IPS-20b (cell line): ENCODE data around the gene ARID3B.
"Not testable (repeated sequence)": the region's sequence is repeated elsewhere in the genome, so short reads cannot be mapped to it uniquely, and the experiment has no call there.

Experiments
- H3K27ac ChIP-seq: one replicate; pipeline ENCODE4 v1.5.1; 2013; ENCODE audit warnings: low read length
- H3K27me3 ChIP-seq: 2 replicates; pipeline ENCODE4 v1.6.1; 2013; ENCODE audit warnings: mild to moderate bottlenecking, low read length, inconsistent platforms; ENCODE audit not compliant: insufficient read depth
- H3K36me3 ChIP-seq: 2 replicates; pipeline ENCODE4 v1.6.1; 2013; ENCODE audit warnings: low read depth, mild to moderate bottlenecking, inconsistent platforms, low read length, moderate library complexity; ENCODE audit not compliant: insufficient read depth
- H3K4me1 ChIP-seq: 2 replicates; pipeline ENCODE4 v1.6.1; 2013; ENCODE audit warnings: mild to moderate bottlenecking, control low read depth, inconsistent platforms, low read length, moderate library complexity; ENCODE audit not compliant: insufficient read depth
- H3K4me3 ChIP-seq: 2 replicates; pipeline ENCODE4 v1.5.1; 2013; ENCODE audit warnings: mild to moderate bottlenecking, low read length, inconsistent platforms
- H3K9ac ChIP-seq: 2 replicates; pipeline ENCODE4 v1.6.1; 2013; ENCODE audit warnings: low read depth, mild to moderate bottlenecking, inconsistent platforms, low read length, moderate library complexity
- H3K9me3 ChIP-seq: 2 replicates; pipeline ENCODE4 v1.6.1; 2013; ENCODE audit warnings: mild to moderate bottlenecking, low read depth, low read length, inconsistent platforms; ENCODE audit not compliant: insufficient read depth

Gene ARID3B

GRCh38 chr15:74579001-74579400, 38.0 kb downstream of the ARID3B start:
- no peak overlapping the region for H3K27ac ChIP-seq
- H3K4me1 ChIP-seq, result no peaks in the 10 kb centered on the region
- H3K9ac ChIP-seq, result no peak overlapping the region
- no peak overlapping the region for H3K4me3 ChIP-seq
- H3K9me3 ChIP-seq, result no peaks in the 10 kb centered on the region
- H3K36me3 ChIP-seq, result peaks cover 90% of the 10 kb centered on the region
- no peaks in the 10 kb centered on the region for H3K27me3 ChIP-seq

DNA sequence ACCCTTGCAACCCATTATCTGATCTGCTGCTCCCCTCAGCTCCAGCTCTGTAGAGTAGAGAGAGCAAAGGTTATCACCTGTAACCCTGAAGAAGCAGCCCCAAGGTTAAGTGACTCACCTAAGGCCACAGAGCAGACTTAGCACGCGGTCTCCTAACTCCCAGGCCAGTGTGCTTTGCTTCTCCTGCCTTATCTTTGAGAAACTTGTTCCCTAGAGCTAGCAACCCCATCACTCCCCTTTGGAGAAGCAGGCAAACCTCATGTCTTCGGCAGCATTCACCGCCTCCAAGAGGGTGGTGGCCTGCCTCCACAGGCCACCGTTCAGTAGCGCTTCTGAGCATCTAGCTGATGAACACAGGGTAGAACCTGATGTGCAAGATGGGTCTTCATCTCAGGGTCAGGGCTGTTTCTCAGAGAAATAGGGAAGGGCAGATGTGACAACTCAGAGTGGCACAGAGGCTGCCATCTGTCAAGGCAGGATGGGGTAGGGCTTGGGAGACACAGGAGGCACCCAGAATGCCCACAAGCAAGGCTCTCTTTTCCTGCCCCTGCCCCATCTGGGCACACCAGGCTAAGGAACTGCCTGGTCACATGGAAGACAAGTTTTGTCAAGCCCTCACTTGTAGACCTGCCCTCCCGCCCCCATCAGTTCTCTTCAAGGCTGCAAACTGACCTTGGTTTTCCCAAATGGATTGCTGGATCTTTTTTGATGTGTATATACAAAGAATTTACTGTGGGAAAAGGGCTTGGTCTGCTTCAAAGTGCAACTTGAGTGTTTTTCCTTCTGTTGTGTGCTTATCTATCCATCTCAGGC, 39.7 kb downstream of the ARID3B start:
- Histone ChIP-seq H3K4me1 (no peaks in the 10 kb centered on the region), H3K9me3 (no peaks in the 10 kb centered on the region), H3K9ac (no peak overlapping the region), H3K36me3 (peaks cover 89% of the 10 kb centered on the region), H3K27ac (no peak overlapping the region), H3K4me3 (no peak overlapping the region), H3K27me3 (no peaks in the 10 kb centered on the region)

- no peak overlapping the region for H3K4me3 ChIP-seq
- H3K9me3 ChIP-seq, result no peaks in the 10 kb centered on the region
- H3K27me3 ChIP-seq, result no peaks in the 10 kb centered on the region
- H3K36me3 ChIP-seq, result peaks cover 75% of the 10 kb centered on the region
- no peak overlapping the region for H3K9ac ChIP-seq
- no peak overlapping the region for H3K27ac ChIP-seq
- peaks cover 4% of the 10 kb centered on the region; the same call in 1 of the 2 replicates for H3K4me1 ChIP-seq
These were observed 43.2 kb downstream of the ARID3B start for GRCh38 chr15:74584204-74584603.

- H3K9me3 ChIP-seq, result no peaks in the 10 kb centered on the region
- H3K9ac ChIP-seq, result no peak overlapping the region
- no peaks in the 10 kb centered on the region for H3K27me3 ChIP-seq
- H3K36me3 ChIP-seq, result peaks cover 75% of the 10 kb centered on the region
- peaks cover 4% of the 10 kb centered on the region; the same call in 1 of the 2 replicates for H3K4me1 ChIP-seq
- H3K4me3 ChIP-seq, result no peak overlapping the region
- no peak overlapping the region for H3K27ac ChIP-seq
These were observed 43.8 kb downstream of the ARID3B start for GRCh38 chr15:74584779-74585178.

GRCh38 chr15:74585191-74585590, 44.2 kb downstream of the ARID3B start:
- Histone ChIP-seq H3K4me3 (no peak overlapping the region), H3K9ac (no peak overlapping the region), H3K9me3 (no peaks in the 10 kb centered on the region), H3K4me1 (peaks cover 4% of the 10 kb centered on the region; the same call in 1 of the 2 replicates), H3K36me3 (peaks cover 75% of the 10 kb centered on the region), H3K27me3 (no peaks in the 10 kb centered on the region), H3K27ac (no peak overlapping the region)

DNA sequence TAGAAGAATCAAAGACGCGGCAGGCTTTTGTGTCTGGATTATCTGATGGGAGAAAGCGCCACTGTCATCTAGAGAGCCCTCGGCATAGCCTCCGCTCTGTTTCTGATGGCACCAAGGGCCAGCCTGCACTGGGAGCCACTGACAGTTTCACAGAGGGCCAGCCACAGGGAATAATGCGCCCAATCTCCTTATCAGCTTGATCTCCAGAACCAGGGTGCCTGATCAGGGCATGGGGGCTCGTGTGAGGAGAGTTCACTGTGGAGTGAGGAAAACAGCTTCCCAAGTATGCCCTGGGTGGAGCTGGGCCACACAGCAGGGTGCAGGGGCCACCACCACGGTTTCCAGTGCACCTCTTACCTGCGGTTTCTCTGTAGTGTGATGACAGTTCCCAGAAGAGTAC, 44.8 kb downstream of the ARID3B start:
- H3K9ac ChIP-seq, result no peak overlapping the region
- H3K27ac ChIP-seq, result no peak overlapping the region
- no peak overlapping the region for H3K4me3 ChIP-seq
- H3K27me3 ChIP-seq, result no peaks in the 10 kb centered on the region
- peaks cover 75% of the 10 kb centered on the region for H3K36me3 ChIP-seq
- no peaks in the 10 kb centered on the region for H3K9me3 ChIP-seq
- H3K4me1 ChIP-seq, result peaks cover 4% of the 10 kb centered on the region; the same call in 1 of the 2 replicates

DNA sequence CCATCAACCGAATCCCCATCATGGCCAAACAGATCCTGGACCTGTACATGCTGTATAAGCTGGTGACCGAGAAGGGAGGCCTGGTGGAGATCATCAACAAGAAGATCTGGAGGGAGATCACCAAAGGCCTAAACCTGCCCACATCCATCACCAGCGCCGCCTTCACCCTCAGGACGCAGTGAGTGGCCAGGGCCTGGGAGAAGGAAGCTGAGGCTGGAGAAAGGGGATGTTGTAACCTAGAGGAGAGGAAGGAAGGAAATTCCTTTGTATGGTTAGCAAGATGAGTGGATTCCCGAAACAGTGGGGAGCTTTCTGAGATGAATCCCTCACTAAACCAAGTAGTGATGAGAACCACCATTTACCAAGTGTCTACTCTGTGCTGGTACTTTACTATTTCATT, 48.8 kb downstream of the ARID3B start:
- peaks cover 4% of the 10 kb centered on the region; the same call in 1 of the 2 replicates for H3K4me1 ChIP-seq
- H3K27me3 ChIP-seq, result no peaks in the 10 kb centered on the region
- H3K9ac ChIP-seq, result no peak overlapping the region; the same call in 1 of the 2 replicates
- no peak overlapping the region for H3K27ac ChIP-seq
- no peaks in the 10 kb centered on the region for H3K9me3 ChIP-seq
- H3K4me3 ChIP-seq, result no peak overlapping the region
- peaks cover 82% of the 10 kb centered on the region for H3K36me3 ChIP-seq

DNA sequence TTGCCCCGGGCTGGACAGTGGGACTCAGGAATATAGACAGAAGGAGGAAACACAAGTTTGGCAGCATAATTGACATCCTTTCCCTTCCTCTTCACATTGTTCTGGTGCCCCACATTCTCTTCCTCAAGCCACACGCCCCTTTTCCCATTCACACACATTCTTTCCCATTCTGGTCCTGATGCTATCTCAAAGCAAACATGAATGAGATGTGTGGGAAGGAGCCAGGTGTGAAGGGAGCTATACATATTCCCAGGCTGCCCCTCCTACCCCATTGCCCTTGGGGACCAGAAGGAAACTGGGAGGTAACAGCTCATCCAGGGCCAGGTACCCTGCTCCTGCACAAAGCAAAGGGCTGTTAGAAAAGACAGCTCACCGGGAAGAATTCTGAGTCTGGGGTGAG, 51.2 kb downstream of the ARID3B start:
- Histone ChIP-seq H3K9me3 (no peaks in the 10 kb centered on the region), H3K9ac (no peak overlapping the region), H3K27ac (no peak overlapping the region), H3K4me1 (peaks cover 4% of the 10 kb centered on the region; the same call in 1 of the 2 replicates), H3K36me3 (peaks cover 75% of the 10 kb centered on the region), H3K4me3 (no peak overlapping the region), H3K27me3 (no peaks in the 10 kb centered on the region)

DNA sequence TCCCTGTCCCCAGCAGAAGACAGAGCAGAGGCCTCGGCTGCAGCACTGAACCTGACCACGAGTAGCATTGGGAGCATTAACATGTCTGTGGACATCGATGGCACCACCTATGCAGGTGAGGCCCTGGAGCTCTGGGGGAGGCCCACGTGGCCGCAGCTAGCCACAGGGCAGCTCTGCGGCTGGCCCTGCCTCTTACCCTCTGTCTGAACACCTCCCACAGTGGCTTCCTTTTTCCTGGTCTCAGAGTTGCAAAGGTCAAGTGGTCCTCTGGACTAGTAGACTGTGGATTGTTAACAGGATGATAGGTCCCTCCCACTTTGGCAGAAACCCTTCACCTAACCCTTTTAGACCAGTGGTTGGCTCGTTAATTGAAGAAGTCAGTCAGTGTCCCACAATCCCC, 52.1 kb downstream of the ARID3B start:
- Histone ChIP-seq H3K27me3 (no peaks in the 10 kb centered on the region), H3K9me3 (no peaks in the 10 kb centered on the region), H3K4me1 (peaks cover 6% of the 10 kb centered on the region; the same call in 1 of the 2 replicates), H3K9ac (no peak overlapping the region), H3K27ac (no peak overlapping the region), H3K4me3 (no peak overlapping the region), H3K36me3 (peaks cover 76% of the 10 kb centered on the region)

DNA sequence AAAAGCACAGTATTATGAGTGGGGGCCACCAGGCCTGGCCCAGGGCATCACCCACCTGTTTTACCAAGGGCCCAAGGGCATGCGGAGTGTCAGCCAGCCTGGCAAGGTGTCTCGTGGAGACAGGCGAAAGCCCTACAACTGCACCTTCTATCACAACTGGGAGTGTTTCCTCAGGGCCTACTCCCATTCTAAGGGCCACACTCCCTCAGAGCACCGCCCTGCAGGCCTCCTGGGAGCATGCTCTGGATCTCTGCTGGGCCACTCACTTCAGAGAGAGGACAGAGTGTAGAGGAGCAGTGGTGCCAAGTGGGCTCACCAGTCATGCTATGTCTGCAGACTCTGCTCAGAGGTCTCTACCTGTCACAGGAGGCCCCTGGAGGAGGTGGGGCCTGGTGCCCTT, 53.4 kb downstream of the ARID3B start:
- H3K27ac ChIP-seq, result no peak overlapping the region
- H3K36me3 ChIP-seq, result peaks cover 78% of the 10 kb centered on the region
- no peak overlapping the region for H3K4me3 ChIP-seq
- no peaks in the 10 kb centered on the region for H3K9me3 ChIP-seq
- H3K9ac ChIP-seq, result no peak overlapping the region
- H3K27me3 ChIP-seq, result no peaks in the 10 kb centered on the region
- peaks cover 3% of the 10 kb centered on the region; the same call in 1 of the 2 replicates for H3K4me1 ChIP-seq

DNA sequence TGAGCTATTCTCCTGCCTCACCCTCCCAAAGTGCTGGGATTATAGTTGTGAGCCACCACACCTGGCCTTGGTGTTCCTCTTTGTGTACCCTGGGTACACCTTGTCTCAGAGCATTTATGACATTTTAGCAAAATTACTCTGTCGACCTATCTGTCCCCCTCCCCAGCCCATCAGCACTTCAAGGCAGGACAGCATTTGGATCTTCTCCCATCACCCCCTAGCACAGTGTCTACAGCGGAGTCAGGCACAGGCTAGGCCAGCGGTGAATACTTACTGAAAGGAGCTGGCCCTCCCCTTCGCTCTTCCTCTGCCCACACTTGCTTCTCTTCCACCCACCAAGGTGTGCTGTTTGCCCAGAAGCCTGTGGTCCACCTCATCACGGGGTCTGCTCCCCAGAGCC, 54.3 kb downstream of the ARID3B start:
- H3K4me1 ChIP-seq, result peaks cover 3% of the 10 kb centered on the region; the same call in 1 of the 2 replicates
- no peak overlapping the region for H3K27ac ChIP-seq
- H3K9me3 ChIP-seq, result no peaks in the 10 kb centered on the region
- no peak overlapping the region for H3K4me3 ChIP-seq
- no peaks in the 10 kb centered on the region for H3K27me3 ChIP-seq
- peaks cover 72% of the 10 kb centered on the region for H3K36me3 ChIP-seq
- no peak overlapping the region for H3K9ac ChIP-seq

DNA sequence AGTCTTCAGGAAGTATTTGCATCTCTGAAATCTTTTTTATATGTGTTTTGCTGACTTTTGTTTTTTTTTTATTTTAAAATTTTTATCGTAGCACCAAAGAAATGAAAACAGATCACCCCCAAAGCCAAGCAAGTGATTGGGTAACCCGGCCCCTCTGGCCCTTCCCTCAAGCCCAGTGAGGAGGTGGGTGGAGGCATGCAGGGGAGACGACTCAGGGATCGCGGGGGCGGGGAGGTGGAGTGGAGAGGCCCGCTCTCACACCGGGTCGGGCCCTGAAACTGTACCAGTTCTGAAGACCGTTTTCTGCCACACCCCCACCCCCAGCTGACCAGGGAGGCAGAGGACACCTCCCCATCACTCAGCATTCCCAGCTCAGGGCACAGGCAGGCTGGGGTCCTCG, 55.7 kb downstream of the ARID3B start:
- H3K9me3 ChIP-seq, H3K9ac ChIP-seq, H3K4me3 ChIP-seq, H3K27ac ChIP-seq, H3K27me3 ChIP-seq, H3K4me1 ChIP-seq: not testable (repeated sequence)
- H3K36me3 ChIP-seq, result peaks cover 58% of the 10 kb centered on the region
